ENCODE results near the gene NBPF6.
"Not testable (repeated sequence)": the region's sequence is repeated elsewhere in the genome, so short reads cannot be mapped to it uniquely, and the experiment has no call there.

The NBPF6 gene

GRCh38 chr1:108450043-108450442 lies at the start of gene NBPF6:
NBPF6 (plus strand) TSS chr1:108450343; CDS start chr1:108450602, 259 bp downstream.
- DNase-seq: not testable (repeated sequence)

DNA sequence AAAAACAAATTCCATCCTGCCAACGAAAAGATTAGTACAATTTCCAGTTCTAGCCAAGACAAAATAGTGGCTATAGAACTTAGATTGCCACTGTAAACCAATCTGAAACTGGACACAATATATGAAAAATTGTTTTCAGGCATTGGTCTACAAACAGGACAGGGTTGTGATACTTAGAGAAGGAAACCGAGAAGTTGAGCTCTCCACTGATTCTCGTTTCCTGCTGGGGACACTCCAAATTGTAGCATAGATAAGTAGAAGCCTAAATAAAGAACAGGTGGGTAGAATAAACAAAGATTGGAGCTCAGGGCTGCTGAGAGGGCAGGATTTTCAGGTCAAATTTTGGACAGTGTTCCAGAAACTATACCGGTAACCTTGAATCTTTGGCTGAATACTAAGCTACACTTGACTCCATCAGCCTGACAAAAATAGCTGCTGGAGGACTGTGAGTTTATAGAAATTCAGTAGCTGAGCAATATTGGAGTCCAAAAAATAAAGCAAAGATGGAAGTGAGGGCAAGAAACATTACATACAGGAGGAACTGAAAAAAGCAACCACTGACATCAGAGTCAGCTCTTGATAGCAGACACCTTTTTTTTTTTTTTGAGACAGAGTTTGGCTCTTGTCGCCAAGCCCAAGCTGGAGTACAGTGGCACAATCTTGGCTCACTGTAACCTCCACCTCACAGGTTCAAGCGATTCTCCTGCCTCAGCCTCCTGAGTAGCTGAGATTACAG lies 38.9 kb upstream of the NBPF6 start:
- DNase-seq: not testable (repeated sequence)

DNA sequence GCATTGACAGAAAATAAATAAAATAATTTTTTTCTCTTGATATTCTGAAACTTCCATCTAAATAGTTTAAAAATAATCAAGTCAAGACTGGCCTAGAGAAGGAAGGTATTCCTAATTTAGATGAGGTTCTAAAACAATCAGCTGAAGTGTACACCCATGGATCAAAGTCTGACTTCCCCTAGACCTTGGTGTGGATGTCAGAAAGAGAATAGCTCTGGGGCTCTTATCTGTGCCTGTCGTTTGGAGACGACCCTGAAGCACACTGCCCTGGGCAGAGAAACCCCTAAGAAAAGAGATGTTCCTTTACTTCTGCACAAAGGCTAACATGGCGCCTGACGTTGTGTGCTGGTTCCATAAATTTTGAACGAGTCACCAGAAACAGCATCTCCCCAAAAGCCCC lies 30.0 kb upstream of the NBPF6 start:
- DNase-seq: not testable (repeated sequence)

- DNase-seq: not testable (repeated sequence)
Observed at GRCh38 chr1:108421061-108421916, 28.9 kb upstream of the NBPF6 start.

DNA sequence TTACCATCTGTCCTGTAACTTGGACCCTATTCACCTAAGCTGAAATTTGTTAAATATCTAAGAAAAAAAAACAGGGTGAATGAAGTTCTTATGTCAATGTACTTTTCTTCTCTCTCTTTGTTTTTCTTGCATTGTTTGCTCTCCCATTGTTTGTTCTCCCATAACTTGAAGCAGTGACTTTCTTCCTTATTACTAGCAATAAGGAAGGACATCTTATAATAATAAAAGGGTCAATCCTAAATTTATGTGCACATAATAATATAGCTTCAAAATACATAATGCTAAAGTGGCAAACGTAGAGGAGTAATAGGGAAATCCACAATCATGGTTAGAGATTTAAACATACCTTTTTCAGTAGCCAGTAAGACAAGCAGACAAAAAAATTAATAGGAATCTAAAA lies 23.3 kb upstream of the NBPF6 start:
- not testable (repeated sequence) for DNase-seq

DNA sequence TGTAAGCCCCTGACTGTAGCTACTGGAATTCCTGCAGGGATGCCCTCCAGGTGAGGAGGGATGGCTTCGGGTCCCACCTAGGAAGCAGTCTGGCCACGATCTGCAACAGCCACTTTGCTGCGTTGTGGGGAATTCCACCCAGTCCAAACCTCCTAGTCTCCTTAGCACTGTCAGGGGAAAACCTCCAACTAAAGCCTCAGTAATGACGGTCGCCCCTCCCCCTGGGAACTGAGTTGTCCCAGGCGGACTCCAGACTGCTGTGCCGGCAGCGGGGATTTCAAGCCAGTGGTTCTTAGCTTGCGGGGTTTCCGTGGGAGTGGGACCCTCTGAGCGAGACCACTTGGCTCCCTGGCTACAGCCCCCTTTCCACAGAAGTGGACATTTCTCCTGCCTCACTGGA lies 18.1 kb upstream of the NBPF6 start:
- DNase-seq: not testable (repeated sequence)

- not testable (repeated sequence) for DNase-seq
Observed at GRCh38 chr1:108433404-108433803, 16.7 kb upstream of the NBPF6 start.

GRCh38 chr1:108438536-108438935 lies 11.6 kb upstream of the NBPF6 start:
- not testable (repeated sequence) for DNase-seq

GRCh38 chr1:108454521-108454920 lies 4.4 kb downstream of the NBPF6 start:
- DNase-seq: not testable (repeated sequence)

- DNase-seq: not testable (repeated sequence)
Observed at GRCh38 chr1:108458661-108459060, 8.5 kb downstream of the NBPF6 start.

DNA sequence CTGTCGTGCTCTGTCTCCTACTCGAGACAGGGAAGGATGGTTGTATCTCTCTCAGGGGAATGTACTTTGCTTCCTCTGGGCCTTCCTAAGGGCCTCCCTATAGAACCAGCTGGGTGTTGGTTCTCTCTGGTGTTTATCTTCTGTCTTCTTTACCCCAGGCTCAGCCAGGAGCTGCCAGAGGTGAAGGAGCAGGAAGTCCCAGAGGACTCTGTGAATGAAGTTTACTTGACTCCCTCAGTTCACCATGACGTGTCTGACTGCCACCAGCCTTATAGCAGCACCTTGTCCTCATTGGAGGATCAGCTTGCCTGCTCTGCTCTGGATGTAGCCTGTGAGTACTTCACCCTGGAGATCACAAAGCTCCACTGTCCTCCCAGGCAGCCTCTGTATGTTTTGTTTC lies 11.6 kb downstream of the NBPF6 start:
- DNase-seq: not testable (repeated sequence)

GRCh38 chr1:108463962-108464361 lies 13.8 kb downstream of the NBPF6 start:
- not testable (repeated sequence) for DNase-seq

- not testable (repeated sequence) for DNase-seq
Observed at GRCh38 chr1:108466166-108466565, 16.0 kb downstream of the NBPF6 start.

- not testable (repeated sequence) for DNase-seq
Observed at GRCh38 chr1:108467155-108467554, 17.0 kb downstream of the NBPF6 start.

GRCh38 chr1:108470750-108471149 lies 20.6 kb downstream of the NBPF6 start:
- DNase-seq: not testable (repeated sequence)

- DNase-seq: not testable (repeated sequence)
Observed at GRCh38 chr1:108474516-108474915, 24.4 kb downstream of the NBPF6 start.

DNA sequence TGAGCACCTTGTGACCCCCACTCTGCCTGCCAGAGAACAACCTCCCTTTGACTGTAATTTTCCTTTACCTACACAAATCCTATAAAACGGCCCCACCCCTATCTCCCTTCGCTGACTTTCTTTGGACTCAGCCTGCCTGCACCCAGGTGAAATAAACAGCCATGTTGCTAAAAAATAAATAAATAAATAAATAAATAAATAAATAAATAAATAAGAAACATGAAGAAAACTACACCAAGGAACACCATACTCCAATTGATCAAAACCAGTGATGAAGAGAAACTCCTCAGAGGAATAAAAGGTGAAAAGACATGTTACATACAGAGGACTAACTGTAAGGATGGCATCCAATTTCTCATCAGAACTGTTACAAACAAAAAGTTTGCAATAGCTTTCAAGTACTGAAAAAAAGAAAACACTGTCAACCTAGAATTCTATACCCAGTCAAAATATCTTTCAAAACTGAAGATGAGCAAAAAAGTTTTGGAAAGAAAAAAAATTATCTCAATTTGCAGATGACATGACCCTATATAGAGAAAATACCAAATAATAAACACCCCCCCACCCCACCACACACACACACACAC lies 28.4 kb downstream of the NBPF6 start:
- no peak for DNase-seq

- no peak for DNase-seq
Observed at GRCh38 chr1:108482708-108483107, 32.6 kb downstream of the NBPF6 start.

DNA sequence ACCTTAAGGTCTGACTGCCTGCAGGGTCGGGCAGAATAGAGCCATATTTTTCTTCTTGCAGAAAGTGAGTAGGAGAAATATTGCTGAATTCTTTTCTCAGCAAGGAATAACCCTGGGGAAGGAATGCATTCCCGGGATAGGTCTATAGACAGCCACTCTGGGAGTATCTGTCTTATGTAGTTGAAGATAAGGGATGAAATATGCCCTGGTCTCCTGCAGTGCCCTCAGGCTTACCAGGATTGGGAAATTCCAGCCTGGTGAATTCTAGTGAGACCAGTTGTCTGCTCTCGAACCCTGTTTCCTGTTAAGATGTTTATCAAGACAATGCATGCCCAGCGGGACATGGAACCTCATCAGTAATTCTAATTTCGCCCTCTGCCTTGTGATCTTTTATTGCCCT lies 35.8 kb downstream of the NBPF6 start:
- not testable (repeated sequence) for DNase-seq

DNA sequence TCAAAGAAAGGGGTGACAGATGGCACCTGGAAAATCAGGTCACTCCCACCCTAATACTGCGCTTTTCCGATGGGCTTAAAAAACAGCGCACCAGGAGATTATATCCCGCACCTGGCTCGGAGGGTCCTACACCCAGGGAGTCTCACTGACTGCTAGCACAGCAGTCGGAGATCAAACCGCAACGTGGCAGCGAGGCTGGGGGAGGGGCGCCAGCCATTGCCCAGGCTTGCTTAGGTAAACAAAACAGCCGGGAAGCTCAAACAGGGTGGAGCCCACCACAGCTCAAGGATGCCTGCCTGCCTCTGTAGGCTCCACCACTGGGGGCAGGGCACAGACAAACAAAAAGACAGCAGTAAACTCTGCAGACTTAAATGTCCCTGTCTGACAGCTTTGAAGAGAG lies 36.6 kb downstream of the NBPF6 start:
- DNase-seq: peak; percentile 8

- DNase-seq: not testable (repeated sequence)
Observed at GRCh38 chr1:108495008-108495407, 44.9 kb downstream of the NBPF6 start.

DNA sequence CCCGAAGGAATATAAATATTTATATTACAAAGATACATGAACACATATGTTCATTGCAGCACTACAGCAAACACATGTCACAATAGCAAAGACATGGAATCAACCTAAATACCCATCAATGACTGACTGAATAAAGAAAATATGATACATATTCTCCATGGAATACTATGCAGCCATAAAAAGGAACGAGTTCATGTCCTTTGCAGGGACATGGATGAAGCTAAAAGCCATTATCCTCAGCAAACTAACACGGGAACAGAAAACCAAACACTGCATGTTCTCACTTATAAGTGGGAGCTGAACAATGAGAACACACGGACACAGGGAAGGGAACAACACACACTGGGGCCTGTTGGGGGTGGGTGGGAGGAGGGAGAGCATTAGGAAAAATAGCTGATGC lies 46.7 kb downstream of the NBPF6 start:
- not testable (repeated sequence) for DNase-seq

- no peak for DNase-seq
Observed at GRCh38 chr1:108502138-108502537, 52.0 kb downstream of the NBPF6 start.

Data from NCI-H345 (cell line).